Pancreas (tissue), 10 donors: ENCODE data around the gene ZNF23. TPM values are rescaled to one million over a fixed set of nuclear protein-coding genes. Genes with fewer than 3 reads are reported as not detected.
A peak's percentile ranks its signal among the peaks of the same experiment; 100 is the strongest.
"Not testable (repeated sequence)": the region's sequence is repeated elsewhere in the genome, so short reads cannot be mapped to it uniquely, and the experiment has no call there.

Experiments
- ATAC-seq, 4 donors: fragments of 200-7000 bp; cut with Tn5 transposase; one replicate each; pipeline versions ENCODE4 v1.8.0 to v1.9.1; 2020; ENCODE audit warnings: mild to moderate bottlenecking in 4 of 4, moderate library complexity in 4 of 4
- DNase-seq, 6 donors: peaks; one replicate each; pipeline ENCODE4 v3.0.0-alpha.2; 2020
- FAIRE-seq: peaks from 2 replicates; lab custom pipeline; 2012; peaks lifted over from hg19 to GRCh38; lab: Jason Lieb, UNC
- H3K27ac ChIP-seq, 4 donors: fragments of 200-600 bp; sonication (generic); 1 replicate in 3 of 4; 2 replicates in 1 of 4; pipeline versions ENCODE4 v1.5.0 to v1.8.0; 2020
- H3K27me3 ChIP-seq, 4 donors: fragments of 200-600 bp; one replicate each; pipeline ENCODE4 v1.8.0; 2021
- H3K36me3 ChIP-seq, 3 donors: fragments of 200-600 bp; sonication (generic) in 1 of 3; one replicate each; pipeline versions ENCODE4 v1.5.0 to v1.8.0; 2020 to 2021
- H3K4me1 ChIP-seq, 3 donors: fragments of 200-600 bp; one replicate each; pipeline ENCODE4 v1.8.0; 2021
- H3K4me3 ChIP-seq, 4 donors: fragments of 200-600 bp; sonication (generic) in 2 of 4; one replicate each; pipeline versions ENCODE4 v1.5.0 to v1.8.0; 2020 to 2021
- H3K9me3 ChIP-seq, 4 donors: fragments of 200-600 bp; one replicate each; pipeline ENCODE4 v1.8.0; 2021
- WGBS, 2 donors: extraction: QIAGEN DNeasy Blood & Tissue Kit; methylation state at CpG; one replicate each; pipeline ENCODE4 v1.1.7; 2013; 5-methylcytosine and 5-hydroxymethylcytosine counted together
- intact Hi-C, 3 donors: fragments of 100-400 bp; cut with DNase I; formaldehyde crosslinking; loops; one replicate each; pipeline versions ENCODE4 v1.11.1 to v1.14.2; 2022
- polyA plus RNA-seq, 2 donors: library from polyadenylated mRNA; stranded (reverse); fragments of 200-250 nt; gene quantifications; one replicate each; pipeline ENCODE4 v1.2.3, GENCODE V29; 2013
- total RNA-seq, 6 donors: library from RNA; stranded (reverse); fragmentation: NEBNext Ultra II Directional in 4 of 6; extraction: Animal tissue kit (Norgen Biotek cat#: 25700) in 4 of 6; gene quantifications; one replicate each; pipeline versions ENCODE4 v1.2.1 to v1.2.4, GENCODE V29; 2021 to 2023
- TF ChIP-seq, protein P1 (sequence below), 4 donors: fragments of 200-600 bp; sonication (generic) in 3 of 4; IDR thresholded peaks; one replicate each; pipeline versions ENCODE4 v1.5.0 to v1.8.0; 2021; ENCODE audit warnings: antibody characterized with exemption in 4 of 4
- donor health status: healthy with polysubstance abuse.
- donor health status: DM: no; HTN: no; CAD: no; lungs with moderate emphysema.
- donor health status: DM: no; HTN: no; CAD: no.
- donor health status: control.
- donor health status: control.
- donor health status: Bipolar disorder and iron deficiency.
- donor health status: DM: yes; HTN: yes; CAD: no.
- donor health status: DM: no; HTN: no; CAD: no.
- donor health status: DM: no; HTN: no; CAD: no.
- donor health status: DM: yes; HTN: yes; CAD: no.

The ZNF23 gene
- total RNA-seq (1 to 10 TPM; 2.6 to 6.1 (median 4.0) TPM), polyA plus RNA-seq (10 to 100 TPM in 1 of 2 donors, 1 to 10 TPM in 1; 8.2 to 14.5 TPM)

DNA sequence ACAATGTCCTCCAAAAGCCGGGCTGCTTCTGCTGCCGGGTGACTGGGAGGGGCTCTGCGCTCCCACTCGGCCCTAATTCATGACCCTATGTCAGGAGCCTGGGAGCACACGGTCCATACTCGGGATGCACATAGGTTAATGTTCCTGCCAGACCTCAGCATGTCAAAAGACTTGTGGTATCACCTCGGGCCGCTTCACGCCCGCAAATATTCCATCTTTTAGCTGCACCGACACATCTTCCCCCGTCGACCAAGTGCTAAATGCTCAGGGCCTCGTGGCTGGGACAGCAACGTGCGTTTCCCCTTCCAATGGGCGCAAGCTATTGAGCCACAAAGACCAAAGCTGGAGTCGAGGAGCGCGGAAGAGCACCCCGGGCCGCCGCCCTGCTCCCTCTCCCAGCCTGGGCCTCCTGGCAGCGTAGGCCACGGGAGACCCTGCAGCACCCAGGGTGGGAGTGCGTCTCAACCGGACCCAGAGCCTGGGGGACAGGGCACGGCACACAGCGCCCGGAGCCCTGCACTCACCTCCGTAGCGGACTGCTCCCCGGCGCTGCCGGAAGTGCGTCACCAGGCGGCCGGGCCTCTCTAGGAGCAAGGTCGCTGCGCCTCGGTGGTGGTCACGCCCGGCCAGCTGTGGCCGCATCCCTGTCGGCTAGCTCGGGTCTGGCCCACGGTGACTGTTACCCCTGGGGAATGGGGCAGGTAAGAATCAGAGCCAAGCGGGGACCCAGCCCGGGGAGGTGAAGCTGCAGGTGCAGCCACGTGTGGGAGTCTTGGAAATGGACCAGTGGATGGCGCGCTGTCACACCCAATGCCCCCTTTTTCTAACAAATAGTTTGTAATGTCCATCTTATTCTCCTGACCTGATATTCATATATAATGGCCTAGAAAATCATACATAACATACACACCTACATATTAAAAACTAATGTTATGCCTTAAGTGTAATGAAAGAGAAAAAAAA lies at the start of gene ZNF23:
Gene ZNF23, minus strand, starts transcription at position 562 of the 963 bp plus-strand sequence. CDS start 5,451 bp downstream, outside the sequence.
- no peaks in the 10 kb centered on the region for H3K9me3 ChIP-seq
- no peak for FAIRE-seq
- peak within 1 kb of the TSS; percentile 89 to 100 (median 98) for H3K4me3 ChIP-seq
- H3K27ac ChIP-seq, result peak within 1 kb of the TSS; percentile 61 to 77 (median 72)
- 0 to 1% methylated on average over 52 of the region's 52 CpGs for WGBS, 2 donors
- peak; percentile 73 to 96 (median 84) for DNase-seq
- no peaks in the 10 kb centered on the region for H3K36me3 ChIP-seq
- TF ChIP-seq, protein P1, sequence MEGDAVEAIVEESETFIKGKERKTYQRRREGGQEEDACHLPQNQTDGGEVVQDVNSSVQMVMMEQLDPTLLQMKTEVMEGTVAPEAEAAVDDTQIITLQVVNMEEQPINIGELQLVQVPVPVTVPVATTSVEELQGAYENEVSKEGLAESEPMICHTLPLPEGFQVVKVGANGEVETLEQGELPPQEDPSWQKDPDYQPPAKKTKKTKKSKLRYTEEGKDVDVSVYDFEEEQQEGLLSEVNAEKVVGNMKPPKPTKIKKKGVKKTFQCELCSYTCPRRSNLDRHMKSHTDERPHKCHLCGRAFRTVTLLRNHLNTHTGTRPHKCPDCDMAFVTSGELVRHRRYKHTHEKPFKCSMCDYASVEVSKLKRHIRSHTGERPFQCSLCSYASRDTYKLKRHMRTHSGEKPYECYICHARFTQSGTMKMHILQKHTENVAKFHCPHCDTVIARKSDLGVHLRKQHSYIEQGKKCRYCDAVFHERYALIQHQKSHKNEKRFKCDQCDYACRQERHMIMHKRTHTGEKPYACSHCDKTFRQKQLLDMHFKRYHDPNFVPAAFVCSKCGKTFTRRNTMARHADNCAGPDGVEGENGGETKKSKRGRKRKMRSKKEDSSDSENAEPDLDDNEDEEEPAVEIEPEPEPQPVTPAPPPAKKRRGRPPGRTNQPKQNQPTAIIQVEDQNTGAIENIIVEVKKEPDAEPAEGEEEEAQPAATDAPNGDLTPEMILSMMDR (IDR thresholded peaks at IDR 0.05), result no peak
- no peaks in the 10 kb centered on the region for H3K27me3 ChIP-seq
- intact Hi-C loops, result no loop called here
- peak; percentile 99 to 100 (median 100) for ATAC-seq
- H3K4me1 ChIP-seq, result peaks cover 0 to 11% (median 8%) of the 10 kb centered on the region in 3 donors

DNA sequence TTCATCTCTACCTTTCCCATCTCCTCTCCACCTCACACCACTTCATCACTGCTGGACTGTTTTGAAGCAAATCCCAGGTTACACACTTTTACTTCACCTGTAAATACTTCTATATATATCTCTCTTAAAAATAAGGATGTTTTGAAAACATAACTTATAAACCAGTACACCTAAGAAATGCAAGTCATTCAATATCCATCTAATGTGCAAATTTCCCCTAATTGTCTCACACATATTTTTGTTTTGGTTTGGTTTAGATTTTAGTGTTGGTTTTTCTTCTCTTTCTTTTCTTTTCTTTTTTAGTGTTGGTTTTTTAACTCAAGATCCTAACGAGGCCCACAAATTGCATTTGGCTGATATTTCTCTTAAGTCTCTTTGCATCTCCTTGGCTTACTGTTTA lies 45.0 kb upstream of the ZNF23 start:
- ATAC-seq (no peak), FAIRE-seq (no peak), DNase-seq (no peak)
- Histone ChIP-seq H3K27me3 (no peaks in the 10 kb centered on the region), H3K4me1 (peaks cover 0 to 4% (median 0%) of the 10 kb centered on the region in 3 donors), H3K36me3 (no peaks in the 10 kb centered on the region), H3K4me3 (no peak overlapping the region), H3K9me3 (no peaks in the 10 kb centered on the region), H3K27ac (no peak overlapping the region)
- 59 to 65% methylated on average over 1 of the region's 1 CpG for WGBS, 2 donors
- TF ChIP-seq, protein P1 (IDR thresholded peaks at IDR 0.05), result no peak
- intact Hi-C loops, result no loop called here

DNA sequence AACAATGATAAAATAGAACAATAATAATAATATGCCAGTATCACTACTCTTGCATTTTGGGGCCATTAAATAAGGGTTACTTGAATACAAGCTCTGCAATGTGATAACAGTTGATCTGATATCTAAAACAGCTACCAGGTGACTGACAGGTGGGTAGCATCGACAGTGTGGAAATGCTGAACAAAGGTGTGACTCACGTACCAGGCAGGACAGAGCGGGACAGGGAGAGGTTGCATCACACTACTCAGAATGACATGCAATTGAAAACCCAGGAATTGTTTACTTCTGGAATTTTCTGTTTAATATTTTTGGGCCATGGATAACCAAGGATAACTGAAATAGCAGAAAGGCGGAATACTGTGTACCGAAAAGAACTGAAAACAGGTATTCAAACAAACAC lies 42.9 kb upstream of the ZNF23 start:
- H3K9me3 ChIP-seq, result no peaks in the 10 kb centered on the region
- ATAC-seq, result peak in 3 of 4 donors; percentile 28 to 70 (median 40)
- H3K27me3 ChIP-seq, result no peaks in the 10 kb centered on the region
- 49 to 63% methylated on average over 5 of the region's 5 CpGs for WGBS, 2 donors
- no peak for DNase-seq
- no peak overlapping the region for H3K4me3 ChIP-seq
- peak overlapping the region in 1 of 4 donors; percentile 15 for H3K27ac ChIP-seq
- TF ChIP-seq, protein P1 (IDR thresholded peaks at IDR 0.05), result no peak
- FAIRE-seq, result no peak
- peaks cover 0 to 4% (median 0%) of the 10 kb centered on the region in 3 donors for H3K4me1 ChIP-seq
- no peaks in the 10 kb centered on the region for H3K36me3 ChIP-seq
- intact Hi-C loops, result no loop called here

DNA sequence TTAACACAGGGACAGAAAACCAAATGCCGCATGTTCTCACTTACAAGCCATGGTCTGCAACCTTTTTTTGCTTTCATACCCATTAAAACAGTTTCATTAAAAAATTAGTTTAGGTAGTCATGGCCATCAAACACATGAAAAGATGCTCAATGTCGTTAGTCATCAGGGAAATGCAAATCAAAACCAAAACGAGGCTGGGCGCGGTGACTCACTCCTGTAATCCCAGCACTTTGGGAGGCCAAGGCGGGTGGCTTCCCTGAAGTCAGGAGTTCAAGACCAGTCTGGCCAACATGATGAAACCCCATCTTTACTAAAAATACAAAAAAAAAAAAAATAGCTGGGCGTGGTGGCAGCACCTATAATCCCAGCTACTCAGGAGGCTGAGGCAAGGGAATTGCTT lies 42.0 kb upstream of the ZNF23 start:
- WGBS, 2 donors, result 68 to 79% methylated on average over 7 of the region's 7 CpGs
- H3K4me3 ChIP-seq, H3K4me1 ChIP-seq, ATAC-seq, FAIRE-seq, H3K27ac ChIP-seq, H3K9me3 ChIP-seq, H3K36me3 ChIP-seq, intact Hi-C loops, DNase-seq, H3K27me3 ChIP-seq: not testable (repeated sequence)

DNA sequence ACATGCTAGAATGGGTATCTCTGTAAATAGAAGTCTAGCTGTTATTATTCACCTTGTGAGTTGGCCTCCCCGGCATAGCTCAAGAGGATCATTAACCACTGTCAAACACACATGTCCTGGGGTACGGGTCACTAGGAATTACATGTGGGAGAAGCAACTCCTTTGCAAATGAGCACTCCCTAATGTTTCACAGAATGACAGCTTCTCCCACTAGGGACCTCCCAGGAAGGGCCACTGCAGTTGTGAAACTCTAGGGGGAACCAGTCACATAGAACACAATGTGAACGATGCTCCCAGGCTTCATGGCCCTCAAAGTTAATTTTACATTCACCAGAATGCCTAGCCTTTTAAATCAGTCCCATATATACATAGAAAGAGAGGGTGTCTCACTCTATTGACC lies 39.5 kb upstream of the ZNF23 start:
- peak in 3 of 4 donors; percentile 50 to 70 (median 62) for ATAC-seq
- WGBS, 2 donors, result 14 to 16% methylated on average over 3 of the region's 3 CpGs
- intact Hi-C loops, result no loop called here

More for the DNA sequence above, 39.5 kb upstream of the ZNF23 start:
- DNase-seq, result peak in 1 of 6 donors; percentile 29
- TF ChIP-seq, protein P1 (IDR thresholded peaks at IDR 0.05), result no peak
- Histone ChIP-seq H3K4me3 (no peak overlapping the region), H3K27me3 (no peaks in the 10 kb centered on the region), H3K36me3 (no peaks in the 10 kb centered on the region), H3K9me3 (no peaks in the 10 kb centered on the region), H3K27ac (peak overlapping the region in 2 of 4 donors; percentile 21 to 52), H3K4me1 (peaks cover 0 to 4% (median 0%) of the 10 kb centered on the region in 3 donors)
- no peak for FAIRE-seq
